Testis (tissue), 2 donors: ENCODE measurements around the gene ERC1.

Source experiments
- POLR2A ChIP-seq: fragments of 450-650 bp; IDR thresholded peaks from one replicate; pipeline ENCODE4 v1.6.1; 2017; ENCODE audit warnings: antibody characterized with exemption, mild to moderate bottlenecking, moderate library complexity
- TF ChIP-seq, protein P1 (sequence below), 3 experiments: fragments of 450-650 bp in 2 of 3; fragments of 200-600 bp in 1 of 3; sonication (generic) in 1 of 3; IDR thresholded peaks; one replicate each; pipeline ENCODE4 v1.5.1; 2016 to 2019; ENCODE audit warnings: antibody characterized with exemption in 3 of 3, mild to moderate bottlenecking in 2 of 3, moderate library complexity in 1 of 3

DNA sequence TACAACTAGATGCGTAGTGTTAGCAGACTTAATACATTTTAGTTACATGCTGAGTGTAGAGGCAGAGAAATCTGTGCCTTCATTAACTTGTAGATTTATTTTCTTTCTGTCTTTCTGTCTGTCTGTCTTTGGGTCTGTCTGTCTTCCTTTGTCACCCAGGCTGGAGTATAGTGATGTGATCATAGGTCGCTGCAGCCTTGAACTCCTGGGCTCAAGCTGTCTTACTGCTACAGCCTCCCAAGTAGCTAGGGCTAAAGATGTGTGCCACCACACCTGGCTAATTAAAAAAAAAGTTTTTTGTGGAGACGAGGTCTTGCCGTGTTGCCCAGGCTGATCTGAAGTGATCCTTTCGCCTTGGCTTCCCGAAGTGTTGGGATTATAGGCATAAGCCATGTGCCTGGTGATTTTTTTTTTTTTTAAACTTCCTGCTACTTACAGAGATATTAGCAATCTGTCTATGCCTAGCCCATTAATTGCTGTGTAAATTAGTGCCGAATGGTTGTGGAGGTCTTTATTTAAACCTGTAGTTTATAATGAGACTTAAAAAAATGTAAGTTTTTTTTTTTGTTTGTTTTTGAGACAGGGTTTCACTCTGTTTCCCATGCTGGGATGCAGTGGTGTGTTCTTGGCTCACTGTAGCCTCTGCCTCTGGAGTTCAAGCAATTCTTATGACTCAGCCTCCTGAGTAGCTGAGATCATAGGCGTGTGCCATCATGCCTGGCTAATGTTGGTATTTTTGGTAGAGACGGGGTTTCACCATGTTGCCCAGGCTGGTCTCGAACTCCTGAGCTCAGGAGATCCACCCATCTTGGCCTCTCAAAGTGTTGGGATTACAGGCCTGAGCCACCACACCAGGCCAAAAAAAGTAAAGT is 22.8 kb downstream of the ERC1 start:
- TF ChIP-seq, protein P1, sequence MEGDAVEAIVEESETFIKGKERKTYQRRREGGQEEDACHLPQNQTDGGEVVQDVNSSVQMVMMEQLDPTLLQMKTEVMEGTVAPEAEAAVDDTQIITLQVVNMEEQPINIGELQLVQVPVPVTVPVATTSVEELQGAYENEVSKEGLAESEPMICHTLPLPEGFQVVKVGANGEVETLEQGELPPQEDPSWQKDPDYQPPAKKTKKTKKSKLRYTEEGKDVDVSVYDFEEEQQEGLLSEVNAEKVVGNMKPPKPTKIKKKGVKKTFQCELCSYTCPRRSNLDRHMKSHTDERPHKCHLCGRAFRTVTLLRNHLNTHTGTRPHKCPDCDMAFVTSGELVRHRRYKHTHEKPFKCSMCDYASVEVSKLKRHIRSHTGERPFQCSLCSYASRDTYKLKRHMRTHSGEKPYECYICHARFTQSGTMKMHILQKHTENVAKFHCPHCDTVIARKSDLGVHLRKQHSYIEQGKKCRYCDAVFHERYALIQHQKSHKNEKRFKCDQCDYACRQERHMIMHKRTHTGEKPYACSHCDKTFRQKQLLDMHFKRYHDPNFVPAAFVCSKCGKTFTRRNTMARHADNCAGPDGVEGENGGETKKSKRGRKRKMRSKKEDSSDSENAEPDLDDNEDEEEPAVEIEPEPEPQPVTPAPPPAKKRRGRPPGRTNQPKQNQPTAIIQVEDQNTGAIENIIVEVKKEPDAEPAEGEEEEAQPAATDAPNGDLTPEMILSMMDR (IDR thresholded peaks at IDR 0.05) = no peak
- TF ChIP-seq POLR2A = no peak
